ACC112 (cell line): ENCODE data around the gene MAFF.
A peak's percentile ranks its signal among the peaks of the same experiment; 100 is the strongest.
"Not testable (repeated sequence)": the region's sequence is repeated elsewhere in the genome, so short reads cannot be mapped to it uniquely, and the experiment has no call there.

Source experiments
- H2AFZ ChIP-seq: fragments of 200-600 bp; sonication (generic); one replicate; pipeline ENCODE4 v1.6.0; 2017; ENCODE audit warnings: antibody characterized with exemption, low read length; ENCODE audit not compliant: unreplicated experiment
- H3K27ac ChIP-seq: fragments of 200-600 bp; sonication (generic); 2 replicates; pipeline ENCODE4 v1.5.1; 2014; ENCODE audit warnings: low read depth, mild to moderate bottlenecking, antibody characterized with exemption, low read length, moderate library complexity
- H3K27me3 ChIP-seq: fragments of 200-600 bp; sonication (generic); 2 replicates; pipeline ENCODE4 v1.6.1; 2014; ENCODE audit warnings: mild to moderate bottlenecking, antibody characterized with exemption, low read length, moderate library complexity, mixed read lengths; ENCODE audit not compliant: insufficient read depth
- H3K36me3 ChIP-seq: fragments of 200-600 bp; sonication (generic); 2 replicates; pipeline ENCODE4 v1.6.1; 2016; ENCODE audit warnings: mild to moderate bottlenecking, antibody characterized with exemption, low read length, moderate library complexity, mixed read lengths; ENCODE audit not compliant: insufficient read depth
- H3K4me1 ChIP-seq: fragments of 200-600 bp; sonication (generic); one replicate; pipeline ENCODE4 v1.6.1; 2016; ENCODE audit warnings: low read length, mixed read lengths; ENCODE audit not compliant: insufficient read depth, unreplicated experiment, control insufficient read depth
- H3K4me3 ChIP-seq: fragments of 200-600 bp; sonication (generic); 2 replicates; pipeline ENCODE4 v1.5.1; 2014; ENCODE audit warnings: mild to moderate bottlenecking, low read depth, low read length
- H3K79me2 ChIP-seq: fragments of 200-600 bp; sonication (generic); one replicate; pipeline ENCODE4 v1.6.0; 2016; ENCODE audit warnings: low read length; ENCODE audit not compliant: control insufficient read depth, unreplicated experiment, insufficient read depth

The MAFF gene

DNA sequence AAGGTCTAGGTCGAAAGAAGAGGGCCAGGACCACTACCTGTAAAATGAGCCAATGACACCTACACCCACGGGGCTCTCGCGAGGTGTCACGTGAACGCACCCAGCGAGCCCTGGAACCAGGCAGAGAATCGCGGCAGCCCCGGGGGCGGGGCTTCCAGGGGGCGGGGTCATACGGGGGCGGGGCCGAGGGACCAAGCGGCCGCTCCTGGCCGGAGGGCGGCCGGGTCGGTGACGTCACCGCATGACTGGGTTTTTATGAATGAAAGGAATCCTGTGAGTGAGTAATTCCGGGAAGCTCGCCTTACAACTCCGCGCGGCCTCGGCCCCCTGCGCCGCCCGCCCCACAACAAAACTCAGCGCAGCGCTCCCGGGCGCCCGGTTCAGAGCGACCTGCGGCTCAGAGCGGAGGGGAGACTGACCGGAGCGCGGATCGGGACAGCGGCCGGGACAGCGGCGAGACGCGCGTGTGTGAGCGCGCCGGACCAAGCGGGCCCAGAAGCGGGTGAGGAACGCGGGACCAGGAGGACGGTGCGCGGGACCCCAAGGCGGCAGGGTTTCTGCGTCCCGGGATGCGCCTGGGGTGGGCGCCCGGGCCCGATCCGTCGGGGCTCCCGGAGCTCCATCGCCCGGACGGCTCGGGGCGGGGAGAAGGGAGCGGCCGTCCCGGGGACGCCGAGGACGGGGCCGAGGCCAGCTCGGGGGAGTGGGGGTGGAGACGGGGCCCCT lies at the start of gene MAFF:
Gene MAFF, plus strand, starts transcription at position 284 of the 726 bp plus-strand sequence. CDS start 11,860 bp downstream, outside the sequence.
- no peaks in the 10 kb centered on the region for H3K36me3 ChIP-seq
- no peaks in the 10 kb centered on the region for H3K27me3 ChIP-seq
- peak within 1 kb of the TSS; percentile 96 for H3K27ac ChIP-seq
- peak within 1 kb of the TSS; percentile 91 for H3K4me3 ChIP-seq
- peaks cover 16% of the 10 kb centered on the region for H3K4me1 ChIP-seq
- peak within 1 kb of the TSS; percentile 60 for H2AFZ ChIP-seq
- H3K79me2 ChIP-seq = peaks cover 37% of the 10 kb centered on the region

DNA sequence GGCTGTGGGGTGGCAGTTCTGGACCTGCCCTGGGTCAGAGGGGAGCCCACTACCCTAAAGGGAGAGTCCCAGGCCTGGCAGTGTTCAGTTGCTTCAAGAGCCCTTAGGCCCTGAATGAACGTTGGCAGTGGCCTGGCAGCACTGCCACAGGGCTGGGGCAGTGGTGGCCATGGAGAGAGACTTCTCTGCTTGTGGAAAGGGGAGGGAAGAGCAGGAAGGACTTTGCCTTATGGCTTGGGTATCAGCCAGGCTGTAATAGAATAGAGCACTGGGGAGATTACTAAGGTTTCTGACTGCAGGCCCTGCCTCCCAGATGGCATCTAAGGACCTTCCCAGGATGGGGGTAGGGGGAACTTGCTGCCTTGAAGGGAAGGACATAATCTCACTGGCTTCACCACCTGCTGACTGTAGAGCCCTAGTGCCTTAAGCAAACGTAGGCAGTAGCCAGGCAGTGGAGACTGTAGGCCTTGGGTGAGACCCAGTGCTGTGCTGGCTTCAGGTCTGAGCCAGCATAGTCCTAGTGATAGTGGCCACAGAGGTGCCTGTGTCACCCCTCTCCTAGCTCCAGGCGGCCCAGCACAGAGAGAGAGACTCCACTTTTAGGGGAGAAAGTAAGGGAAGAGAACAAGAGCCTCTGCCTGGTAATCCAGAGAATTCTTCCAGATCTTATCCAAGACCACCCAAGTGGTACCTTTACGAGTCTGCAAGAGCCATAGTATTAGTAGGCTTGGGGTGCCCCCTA lies 47.8 kb upstream of the MAFF start:
- no peak overlapping the region for H2AFZ ChIP-seq
- H3K4me1 ChIP-seq = no peaks in the 10 kb centered on the region
- H3K79me2 ChIP-seq = no peaks in the 10 kb centered on the region
- H3K36me3 ChIP-seq = no peaks in the 10 kb centered on the region
- H3K27ac ChIP-seq = no peak overlapping the region
- no peak overlapping the region for H3K4me3 ChIP-seq
- no peaks in the 10 kb centered on the region for H3K27me3 ChIP-seq

DNA sequence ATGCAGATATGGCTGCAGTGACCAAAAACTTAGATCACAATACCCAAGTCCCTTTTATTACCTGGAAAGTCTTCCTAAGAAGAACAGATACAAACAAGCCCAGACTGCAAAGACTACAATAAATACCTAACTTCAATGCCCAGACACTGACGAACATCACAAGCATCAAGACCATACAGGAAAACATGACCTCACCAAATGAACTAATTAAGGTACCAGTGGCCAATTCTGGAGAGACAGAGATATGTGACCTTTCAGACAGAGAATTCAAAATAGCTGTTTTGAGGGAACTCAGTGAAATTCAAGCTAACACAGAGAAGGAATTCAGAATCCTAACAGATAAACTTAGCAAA lies 47.3 kb upstream of the MAFF start:
- not testable (repeated sequence) for H3K4me3 ChIP-seq, H3K79me2 ChIP-seq, H3K36me3 ChIP-seq, H2AFZ ChIP-seq, H3K27ac ChIP-seq, H3K4me1 ChIP-seq, H3K27me3 ChIP-seq

DNA sequence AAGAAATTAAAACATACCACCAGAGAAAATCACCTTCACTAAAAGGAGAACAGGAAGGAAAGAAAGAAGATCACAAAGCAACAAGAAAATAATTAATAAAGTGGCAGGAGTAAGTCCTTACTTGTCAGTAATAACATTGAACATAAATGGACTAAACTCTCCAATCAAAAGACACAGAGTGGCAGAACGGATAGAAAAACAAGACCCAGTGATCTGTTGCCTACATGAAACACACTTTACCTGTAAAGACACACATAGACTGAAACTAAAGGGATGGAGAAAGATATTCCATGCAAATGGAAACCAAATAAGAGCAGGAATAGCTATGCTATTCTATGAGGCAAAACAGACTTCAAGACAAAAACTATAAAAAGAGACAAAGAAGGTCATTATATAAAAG lies 46.1 kb upstream of the MAFF start:
- no peak overlapping the region for H3K27ac ChIP-seq
- no peaks in the 10 kb centered on the region for H3K4me1 ChIP-seq
- H3K27me3 ChIP-seq = no peaks in the 10 kb centered on the region
- H3K79me2 ChIP-seq = no peaks in the 10 kb centered on the region
- no peak overlapping the region for H3K4me3 ChIP-seq
- H3K36me3 ChIP-seq = no peaks in the 10 kb centered on the region
- no peak overlapping the region for H2AFZ ChIP-seq

DNA sequence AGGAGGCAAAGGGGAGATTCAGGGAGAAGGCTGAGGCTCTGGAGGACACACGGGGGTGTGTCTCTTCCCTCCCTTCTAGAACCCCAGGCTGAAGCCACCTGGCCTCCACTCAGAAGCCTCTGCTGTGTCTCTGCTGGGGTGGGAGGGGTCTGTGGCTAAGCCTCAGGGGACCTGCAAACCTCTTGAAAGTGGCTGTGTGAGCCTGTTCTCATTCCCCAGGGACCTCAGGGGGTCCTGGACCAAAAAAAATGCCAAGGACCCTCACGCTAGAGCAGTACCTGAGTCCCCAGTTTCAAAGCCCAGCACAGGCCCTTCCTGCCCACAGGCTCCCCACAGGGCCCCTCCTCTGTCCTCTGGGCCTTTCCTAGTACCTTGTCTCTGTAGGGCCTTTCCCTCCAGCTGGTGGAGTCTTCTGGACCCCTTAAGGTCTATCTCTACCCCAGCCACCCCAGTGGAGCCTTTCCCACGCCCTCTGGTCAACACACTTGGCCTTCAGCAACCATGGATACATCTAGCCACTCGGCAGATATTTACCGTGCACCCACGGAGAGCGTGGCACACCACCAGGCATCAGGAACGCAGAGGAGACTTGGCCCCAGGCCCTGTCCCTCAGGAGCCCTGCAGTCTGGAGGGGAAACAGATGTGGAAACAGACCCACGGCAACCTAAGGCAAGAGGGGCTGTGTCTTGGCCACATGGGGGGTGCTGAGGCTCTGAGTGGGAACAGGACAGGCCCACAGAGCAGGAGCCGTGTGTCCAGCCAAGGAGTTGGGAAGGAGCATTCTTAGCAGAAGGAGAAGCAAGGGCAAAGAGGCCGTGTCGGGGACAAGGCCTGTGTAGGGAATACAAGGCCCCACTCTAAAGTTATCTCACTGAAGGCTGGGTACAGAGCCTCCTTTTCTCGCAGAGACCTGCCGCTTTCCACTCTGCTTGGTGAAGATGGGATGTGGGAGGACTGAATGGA lies 38.6 kb upstream of the MAFF start:
- Histone ChIP-seq H3K27ac (no peak overlapping the region), H3K4me3 (no peak overlapping the region), H3K36me3 (no peaks in the 10 kb centered on the region), H3K79me2 (no peaks in the 10 kb centered on the region), H3K4me1 (no peaks in the 10 kb centered on the region), H2AFZ (no peak overlapping the region), H3K27me3 (no peaks in the 10 kb centered on the region)

DNA sequence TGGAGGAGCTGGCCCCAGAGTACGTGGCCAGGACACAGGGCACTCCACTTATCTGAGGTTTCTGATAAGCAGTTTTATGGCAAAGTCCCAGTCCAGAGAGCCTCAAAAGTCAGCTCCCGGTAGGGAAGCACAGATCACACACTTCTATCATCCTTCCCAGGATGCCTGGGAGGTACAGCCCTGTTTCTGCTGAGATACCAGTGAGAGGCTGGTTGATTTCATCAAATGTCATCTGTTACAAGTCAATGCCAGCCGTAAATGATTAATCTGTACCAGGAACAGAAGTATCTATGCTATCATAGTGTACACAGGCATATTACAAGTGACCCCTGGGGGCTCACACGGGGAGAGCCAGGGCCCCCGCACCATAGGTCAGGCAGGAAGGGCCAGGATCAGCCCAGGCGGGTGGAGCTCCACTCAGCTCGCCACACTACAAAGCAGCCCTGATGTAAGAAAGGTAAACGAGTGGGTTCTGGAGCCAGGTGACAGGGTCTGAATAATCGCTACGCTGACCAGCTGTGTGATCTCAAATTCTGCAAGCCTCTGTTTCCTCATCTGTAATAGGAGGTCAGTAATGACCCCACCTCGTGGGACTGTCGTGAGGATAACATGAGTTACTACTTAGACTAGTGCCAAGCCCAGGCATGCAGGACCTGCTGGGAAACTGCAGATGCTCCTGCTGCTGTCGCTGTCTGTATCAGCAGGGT lies 37.8 kb upstream of the MAFF start:
- Histone ChIP-seq H3K4me1 (no peaks in the 10 kb centered on the region), H3K27ac (no peak overlapping the region), H3K4me3 (no peak overlapping the region), H2AFZ (no peak overlapping the region), H3K79me2 (no peaks in the 10 kb centered on the region), H3K36me3 (no peaks in the 10 kb centered on the region), H3K27me3 (no peaks in the 10 kb centered on the region)

DNA sequence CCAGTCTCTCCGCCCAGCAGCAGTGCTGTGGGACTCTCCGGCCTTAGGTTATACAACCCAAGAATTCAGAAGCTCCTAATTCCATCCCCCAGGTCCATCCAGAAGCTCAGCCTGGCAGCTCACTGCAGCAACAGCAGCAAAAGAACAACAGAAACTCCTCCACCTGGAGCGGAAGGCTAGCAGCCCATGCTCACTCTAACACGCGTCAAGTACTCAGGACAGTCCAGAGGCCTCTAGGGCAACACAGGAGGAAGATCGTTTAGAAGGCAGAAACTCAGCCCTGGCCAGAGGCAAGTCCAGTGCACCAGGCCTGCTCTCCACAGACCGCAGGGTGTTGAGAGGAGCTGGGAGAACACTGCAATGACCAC lies 37.3 kb upstream of the MAFF start:
- Histone ChIP-seq H2AFZ (no peak overlapping the region), H3K27ac (no peak overlapping the region), H3K79me2 (no peaks in the 10 kb centered on the region), H3K36me3 (no peaks in the 10 kb centered on the region), H3K4me3 (no peak overlapping the region), H3K27me3 (no peaks in the 10 kb centered on the region), H3K4me1 (no peaks in the 10 kb centered on the region)

DNA sequence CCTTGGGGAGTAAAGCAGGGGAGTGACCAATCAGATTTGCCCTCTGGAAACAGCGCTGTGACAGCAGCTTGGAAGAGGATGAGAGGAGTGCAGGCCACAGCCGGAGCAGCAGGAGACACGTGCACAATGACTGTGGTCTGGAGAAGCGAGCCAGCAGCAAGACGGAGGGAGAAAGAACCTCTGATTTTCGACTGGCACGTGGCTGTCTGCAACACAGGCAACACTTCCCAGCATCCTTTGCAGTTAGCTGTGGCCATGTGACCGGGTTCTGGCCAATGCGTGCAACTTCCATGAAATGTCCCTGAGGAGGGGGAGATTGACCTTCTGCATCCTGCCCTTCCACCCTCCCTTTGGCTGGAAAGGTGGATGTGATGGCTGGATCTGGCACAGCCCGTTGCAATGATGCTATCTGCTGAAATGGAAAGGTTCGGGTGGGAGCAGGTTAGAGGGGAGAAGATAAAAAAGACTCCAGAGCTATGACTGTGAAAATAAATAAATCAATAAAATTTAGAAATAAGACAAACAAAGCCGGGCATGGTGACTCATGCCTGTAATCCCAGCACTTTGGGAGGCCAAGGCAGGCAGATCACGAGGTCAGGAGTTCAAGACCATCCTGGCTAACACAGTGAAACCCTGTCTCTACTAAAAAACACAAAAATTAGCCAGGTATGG lies 35.7 kb upstream of the MAFF start:
- H3K27me3 ChIP-seq = no peaks in the 10 kb centered on the region
- H3K36me3 ChIP-seq = no peaks in the 10 kb centered on the region
- no peak overlapping the region for H3K4me3 ChIP-seq
- H3K79me2 ChIP-seq = no peaks in the 10 kb centered on the region
- no peak overlapping the region for H2AFZ ChIP-seq
- no peak overlapping the region for H3K27ac ChIP-seq
- no peaks in the 10 kb centered on the region for H3K4me1 ChIP-seq

DNA sequence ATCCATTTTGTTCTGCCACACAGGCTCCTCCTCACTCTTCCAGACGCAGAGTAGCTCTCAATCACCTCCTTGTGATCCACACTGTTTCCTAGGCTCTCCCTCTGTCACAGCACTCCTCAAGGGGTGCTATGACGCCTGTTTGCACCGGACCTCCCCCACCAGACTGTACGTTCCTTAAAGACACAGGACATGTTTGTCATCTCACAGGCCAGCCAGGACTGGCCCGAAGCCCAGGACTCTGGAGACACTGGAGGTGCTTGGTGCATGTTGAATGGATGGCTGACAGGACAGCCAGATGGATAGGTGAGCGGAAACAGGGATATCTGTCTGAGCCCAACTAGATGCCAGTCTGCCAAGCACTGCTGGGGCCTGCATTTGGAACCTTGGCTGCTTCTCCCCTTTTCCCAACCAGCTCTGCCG lies 33.8 kb upstream of the MAFF start:
- H3K79me2 ChIP-seq = no peaks in the 10 kb centered on the region
- no peak overlapping the region for H3K4me3 ChIP-seq
- H3K27ac ChIP-seq = no peak overlapping the region
- H3K4me1 ChIP-seq = peaks cover 8% of the 10 kb centered on the region
- no peaks in the 10 kb centered on the region for H3K36me3 ChIP-seq
- H2AFZ ChIP-seq = no peak overlapping the region
- no peaks in the 10 kb centered on the region for H3K27me3 ChIP-seq

DNA sequence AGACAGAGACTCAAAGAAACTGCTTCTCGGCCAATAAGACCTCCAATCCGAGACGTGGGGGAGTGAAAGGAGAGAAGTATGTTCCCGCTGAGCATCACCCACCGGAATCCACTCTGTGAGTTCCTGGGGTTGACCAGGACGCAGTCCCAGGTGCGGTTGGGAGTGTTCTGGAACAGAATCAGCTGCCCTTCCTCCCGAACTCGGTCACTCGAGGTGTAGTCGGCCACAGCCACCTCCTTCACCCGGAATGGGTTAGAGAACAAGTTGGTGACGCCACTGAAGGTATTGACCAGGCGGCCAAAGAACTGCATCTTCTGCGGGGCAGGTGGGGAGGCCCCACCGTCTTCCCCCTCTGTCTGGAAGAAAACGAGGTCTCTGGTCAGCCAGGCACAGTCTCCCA lies 32.7 kb upstream of the MAFF start:
- Histone ChIP-seq H3K36me3 (no peaks in the 10 kb centered on the region), H3K4me3 (no peak overlapping the region), H3K27ac (no peak overlapping the region), H2AFZ (no peak overlapping the region), H3K4me1 (peaks cover 12% of the 10 kb centered on the region), H3K79me2 (no peaks in the 10 kb centered on the region), H3K27me3 (no peaks in the 10 kb centered on the region)
